PFSK-1 (cell line): Measurements from ENCODE around the gene LENEP.

Experiments used
- FOXP2 ChIP-seq: optimal IDR thresholded peaks from 2 replicates; pipeline ENCODE3; 2011; ENCODE audit warnings: borderline replicate concordance, control low read depth, inconsistent platforms; ENCODE audit not compliant: insufficient read depth; ENCODE audit errors: extremely low read length, extremely low read depth
- POLR2AphosphoS5 ChIP-seq: IDR thresholded peaks from 2 replicates; pipeline ENCODE4 v1.6.1; 2012; ENCODE audit warnings: low read depth, mild to moderate bottlenecking, control low read depth, low read length, moderate library complexity
- SIN3A ChIP-seq: IDR thresholded peaks from 2 replicates; pipeline ENCODE4 v1.6.1; 2012; ENCODE audit warnings: mild to moderate bottlenecking, low read length, moderate library complexity, borderline replicate concordance; ENCODE audit not compliant: insufficient read depth
- TAF1 ChIP-seq: IDR thresholded peaks from 2 replicates; pipeline ENCODE4 v1.6.1; 2012; ENCODE audit warnings: low read length, control low read depth, borderline replicate concordance; ENCODE audit not compliant: insufficient read depth
- TF ChIP-seq, protein P1 (sequence below), 2 experiments: IDR thresholded peaks; 2 replicates each; pipeline versions ENCODE4 v1.6.1 to v1.8.0; 2011 to 2012; ENCODE audit warnings: low read depth in 2 of 2, low read length in 2 of 2, control low read depth in 1 of 2, inconsistent platforms in 1 of 2, mild to moderate bottlenecking in 1 of 2, moderate library complexity in 1 of 2; ENCODE audit not compliant: insufficient read depth in 1 of 2

LENEP gene

DNA sequence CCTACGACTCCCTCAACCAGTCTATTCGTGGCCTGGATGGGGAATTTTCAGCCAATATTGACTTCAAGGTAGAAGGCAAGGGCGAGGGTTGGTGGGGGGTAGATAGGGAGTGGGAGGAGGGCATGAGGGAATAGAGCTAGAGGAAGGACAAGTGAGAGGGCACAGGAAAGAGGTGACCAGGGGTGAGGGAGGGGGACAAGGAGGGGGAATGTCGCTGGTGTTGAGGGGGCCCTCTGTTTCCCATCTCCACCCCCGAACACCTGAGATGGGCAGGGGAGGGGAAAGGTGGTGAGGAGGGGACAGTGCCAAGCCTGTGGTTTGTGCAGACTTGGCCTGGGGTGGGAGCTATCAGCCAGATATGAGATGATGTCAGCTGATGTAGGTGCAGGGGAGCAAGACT, 49.4 kb downstream of the LENEP start:
- no peak for TF ChIP-seq FOXP2

DNA sequence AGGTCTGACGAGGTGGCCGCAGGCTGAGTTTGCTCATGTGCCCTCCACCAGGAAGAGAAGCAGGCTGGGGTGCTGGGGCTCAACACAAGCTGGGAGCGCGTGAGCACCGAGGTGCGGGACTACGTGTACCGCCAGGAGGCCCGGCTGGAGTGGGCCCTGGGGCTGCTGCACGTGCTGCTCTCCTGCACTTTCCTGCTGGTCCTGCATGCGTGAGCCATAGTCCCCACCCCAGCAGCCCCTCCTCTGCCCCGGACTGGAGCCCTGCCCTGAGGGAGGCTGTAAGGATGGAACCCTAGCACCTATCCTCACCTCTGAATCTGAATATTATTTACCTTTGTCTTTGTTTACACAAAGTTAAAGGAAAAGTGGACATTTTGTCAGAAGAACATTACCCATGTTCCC, 49.9 kb downstream of the LENEP start:
- TF ChIP-seq, protein P1, sequence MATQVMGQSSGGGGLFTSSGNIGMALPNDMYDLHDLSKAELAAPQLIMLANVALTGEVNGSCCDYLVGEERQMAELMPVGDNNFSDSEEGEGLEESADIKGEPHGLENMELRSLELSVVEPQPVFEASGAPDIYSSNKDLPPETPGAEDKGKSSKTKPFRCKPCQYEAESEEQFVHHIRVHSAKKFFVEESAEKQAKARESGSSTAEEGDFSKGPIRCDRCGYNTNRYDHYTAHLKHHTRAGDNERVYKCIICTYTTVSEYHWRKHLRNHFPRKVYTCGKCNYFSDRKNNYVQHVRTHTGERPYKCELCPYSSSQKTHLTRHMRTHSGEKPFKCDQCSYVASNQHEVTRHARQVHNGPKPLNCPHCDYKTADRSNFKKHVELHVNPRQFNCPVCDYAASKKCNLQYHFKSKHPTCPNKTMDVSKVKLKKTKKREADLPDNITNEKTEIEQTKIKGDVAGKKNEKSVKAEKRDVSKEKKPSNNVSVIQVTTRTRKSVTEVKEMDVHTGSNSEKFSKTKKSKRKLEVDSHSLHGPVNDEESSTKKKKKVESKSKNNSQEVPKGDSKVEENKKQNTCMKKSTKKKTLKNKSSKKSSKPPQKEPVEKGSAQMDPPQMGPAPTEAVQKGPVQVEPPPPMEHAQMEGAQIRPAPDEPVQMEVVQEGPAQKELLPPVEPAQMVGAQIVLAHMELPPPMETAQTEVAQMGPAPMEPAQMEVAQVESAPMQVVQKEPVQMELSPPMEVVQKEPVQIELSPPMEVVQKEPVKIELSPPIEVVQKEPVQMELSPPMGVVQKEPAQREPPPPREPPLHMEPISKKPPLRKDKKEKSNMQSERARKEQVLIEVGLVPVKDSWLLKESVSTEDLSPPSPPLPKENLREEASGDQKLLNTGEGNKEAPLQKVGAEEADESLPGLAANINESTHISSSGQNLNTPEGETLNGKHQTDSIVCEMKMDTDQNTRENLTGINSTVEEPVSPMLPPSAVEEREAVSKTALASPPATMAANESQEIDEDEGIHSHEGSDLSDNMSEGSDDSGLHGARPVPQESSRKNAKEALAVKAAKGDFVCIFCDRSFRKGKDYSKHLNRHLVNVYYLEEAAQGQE (IDR thresholded peaks at IDR 0.05; ENCODE audit: insufficient read depth in 1 of 2, low read depth in 2 of 2, low read length in 2 of 2) = no peak
- TF ChIP-seq SIN3A (no peak), TAF1 (no peak)

DNA sequence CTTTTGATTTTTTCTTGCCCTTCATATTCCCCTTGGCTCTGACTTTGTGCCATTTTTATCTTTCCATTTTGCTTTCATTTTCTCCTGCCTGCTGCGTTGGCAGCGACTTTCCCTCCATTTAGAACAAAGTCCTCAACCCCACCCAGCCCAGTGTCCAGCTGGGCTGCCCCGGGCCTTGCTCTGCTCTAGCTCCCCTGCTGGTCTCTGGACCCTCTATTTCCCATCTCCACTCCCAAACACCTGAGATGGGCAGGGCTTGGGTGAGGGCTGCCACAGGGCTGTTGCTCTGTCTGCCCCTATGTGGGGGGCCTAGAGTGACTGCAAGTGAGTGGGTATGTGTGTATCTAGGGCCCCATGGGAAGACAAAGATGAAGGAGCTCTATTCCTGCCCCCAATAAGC, 50.4 kb downstream of the LENEP start:
- TF ChIP-seq POLR2AphosphoS5 (no peak), TAF1 (no peak), SIN3A (no peak), FOXP2 (no peak)
- TF ChIP-seq, protein P1 (IDR thresholded peaks at IDR 0.05; ENCODE audit: insufficient read depth in 1 of 2, low read depth in 2 of 2, low read length in 2 of 2) = no peak
